ENCODE measurements around the gene NCK1. TPM values are rescaled to one million over a fixed set of nuclear protein-coding genes. Genes with fewer than 3 reads are reported as not detected.

The NCK1 gene
- total and polyA plus RNA-seq, 2 of the 13 experiments (the other 11 are each of a cell fraction or from before 2014, with no cell fraction given), result 14.7 to 30.4 TPM

GRCh38 chr3:136861890-136862616 is at the start of gene NCK1 (continued):
- TF ChIP-seq E2F1 (CRISPR knock-in tag; IDR thresholded peaks at IDR 0.05) (peak; percentile 68; the same call in 1 of the 2 replicates), ZNF552 (CRISPR knock-in tag; IDR thresholded peaks at IDR 0.05; ENCODE audit: borderline replicate concordance) (peak; percentile 24; the same call in 1 of the 2 replicates), RFX1 (IDR thresholded peaks at IDR 0.05) (no peak), ATF1 (CRISPR knock-in tag; IDR thresholded peaks at IDR 0.05) (peak; percentile 57), GLI4 (CRISPR knock-in tag; IDR thresholded peaks at IDR 0.05; ENCODE audit: borderline replicate concordance) (peak; percentile 63; the same call in 1 of the 2 replicates), BCL6 (CRISPR knock-in tag; IDR thresholded peaks at IDR 0.05) (peak; percentile 66), ZMYM2 (CRISPR knock-in tag; IDR thresholded peaks at IDR 0.05) (peak; percentile 83), ZBTB1 (CRISPR knock-in tag; IDR thresholded peaks at IDR 0.05; ENCODE audit: borderline replicate concordance) (no peak), NFATC3 (CRISPR knock-in tag; IDR thresholded peaks at IDR 0.05) (0 out of 2 replicates have a peak, but pooled peaks have one; percentile 17), SPEN (CRISPR knock-in tag; IDR thresholded peaks at IDR 0.05; ENCODE audit: low read depth) (peak; percentile 95), ZSCAN31 (CRISPR knock-in tag; IDR thresholded peaks at IDR 0.05; ENCODE audit: low read depth) (peak; percentile 53; the same call in 1 of the 2 replicates), MNT (IDR thresholded peaks at IDR 0.05) (0 out of 2 replicates have a peak, but pooled peaks have one; percentile 16)
- TF ChIP-seq, protein P1, sequence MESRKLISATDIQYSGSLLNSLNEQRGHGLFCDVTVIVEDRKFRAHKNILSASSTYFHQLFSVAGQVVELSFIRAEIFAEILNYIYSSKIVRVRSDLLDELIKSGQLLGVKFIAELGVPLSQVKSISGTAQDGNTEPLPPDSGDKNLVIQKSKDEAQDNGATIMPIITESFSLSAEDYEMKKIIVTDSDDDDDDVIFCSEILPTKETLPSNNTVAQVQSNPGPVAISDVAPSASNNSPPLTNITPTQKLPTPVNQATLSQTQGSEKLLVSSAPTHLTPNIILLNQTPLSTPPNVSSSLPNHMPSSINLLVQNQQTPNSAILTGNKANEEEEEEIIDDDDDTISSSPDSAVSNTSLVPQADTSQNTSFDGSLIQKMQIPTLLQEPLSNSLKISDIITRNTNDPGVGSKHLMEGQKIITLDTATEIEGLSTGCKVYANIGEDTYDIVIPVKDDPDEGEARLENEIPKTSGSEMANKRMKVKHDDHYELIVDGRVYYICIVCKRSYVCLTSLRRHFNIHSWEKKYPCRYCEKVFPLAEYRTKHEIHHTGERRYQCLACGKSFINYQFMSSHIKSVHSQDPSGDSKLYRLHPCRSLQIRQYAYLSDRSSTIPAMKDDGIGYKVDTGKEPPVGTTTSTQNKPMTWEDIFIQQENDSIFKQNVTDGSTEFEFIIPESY (CRISPR knock-in tag; IDR thresholded peaks at IDR 0.05), result peak; percentile 45
- TF ChIP-seq, protein P2, sequence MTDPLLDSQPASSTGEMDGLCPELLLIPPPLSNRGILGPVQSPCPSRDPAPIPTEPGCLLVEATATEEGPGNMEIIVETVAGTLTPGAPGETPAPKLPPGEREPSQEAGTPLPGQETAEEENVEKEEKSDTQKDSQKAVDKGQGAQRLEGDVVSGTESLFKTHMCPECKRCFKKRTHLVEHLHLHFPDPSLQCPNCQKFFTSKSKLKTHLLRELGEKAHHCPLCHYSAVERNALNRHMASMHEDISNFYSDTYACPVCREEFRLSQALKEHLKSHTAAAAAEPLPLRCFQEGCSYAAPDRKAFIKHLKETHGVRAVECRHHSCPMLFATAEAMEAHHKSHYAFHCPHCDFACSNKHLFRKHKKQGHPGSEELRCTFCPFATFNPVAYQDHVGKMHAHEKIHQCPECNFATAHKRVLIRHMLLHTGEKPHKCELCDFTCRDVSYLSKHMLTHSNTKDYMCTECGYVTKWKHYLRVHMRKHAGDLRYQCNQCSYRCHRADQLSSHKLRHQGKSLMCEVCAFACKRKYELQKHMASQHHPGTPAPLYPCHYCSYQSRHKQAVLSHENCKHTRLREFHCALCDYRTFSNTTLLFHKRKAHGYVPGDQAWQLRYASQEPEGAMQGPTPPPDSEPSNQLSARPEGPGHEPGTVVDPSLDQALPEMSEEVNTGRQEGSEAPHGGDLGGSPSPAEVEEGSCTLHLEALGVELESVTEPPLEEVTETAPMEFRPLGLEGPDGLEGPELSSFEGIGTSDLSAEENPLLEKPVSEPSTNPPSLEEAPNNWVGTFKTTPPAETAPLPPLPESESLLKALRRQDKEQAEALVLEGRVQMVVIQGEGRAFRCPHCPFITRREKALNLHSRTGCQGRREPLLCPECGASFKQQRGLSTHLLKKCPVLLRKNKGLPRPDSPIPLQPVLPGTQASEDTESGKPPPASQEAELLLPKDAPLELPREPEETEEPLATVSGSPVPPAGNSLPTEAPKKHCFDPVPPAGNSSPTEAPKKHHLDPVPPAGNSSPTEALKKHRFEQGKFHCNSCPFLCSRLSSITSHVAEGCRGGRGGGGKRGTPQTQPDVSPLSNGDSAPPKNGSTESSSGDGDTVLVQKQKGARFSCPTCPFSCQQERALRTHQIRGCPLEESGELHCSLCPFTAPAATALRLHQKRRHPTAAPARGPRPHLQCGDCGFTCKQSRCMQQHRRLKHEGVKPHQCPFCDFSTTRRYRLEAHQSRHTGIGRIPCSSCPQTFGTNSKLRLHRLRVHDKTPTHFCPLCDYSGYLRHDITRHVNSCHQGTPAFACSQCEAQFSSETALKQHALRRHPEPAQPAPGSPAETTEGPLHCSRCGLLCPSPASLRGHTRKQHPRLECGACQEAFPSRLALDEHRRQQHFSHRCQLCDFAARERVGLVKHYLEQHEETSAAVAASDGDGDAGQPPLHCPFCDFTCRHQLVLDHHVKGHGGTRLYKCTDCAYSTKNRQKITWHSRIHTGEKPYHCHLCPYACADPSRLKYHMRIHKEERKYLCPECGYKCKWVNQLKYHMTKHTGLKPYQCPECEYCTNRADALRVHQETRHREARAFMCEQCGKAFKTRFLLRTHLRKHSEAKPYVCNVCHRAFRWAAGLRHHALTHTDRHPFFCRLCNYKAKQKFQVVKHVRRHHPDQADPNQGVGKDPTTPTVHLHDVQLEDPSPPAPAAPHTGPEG (CRISPR knock-in tag; IDR thresholded peaks at IDR 0.05), result peak; percentile 77
- TF ChIP-seq, protein P3, sequence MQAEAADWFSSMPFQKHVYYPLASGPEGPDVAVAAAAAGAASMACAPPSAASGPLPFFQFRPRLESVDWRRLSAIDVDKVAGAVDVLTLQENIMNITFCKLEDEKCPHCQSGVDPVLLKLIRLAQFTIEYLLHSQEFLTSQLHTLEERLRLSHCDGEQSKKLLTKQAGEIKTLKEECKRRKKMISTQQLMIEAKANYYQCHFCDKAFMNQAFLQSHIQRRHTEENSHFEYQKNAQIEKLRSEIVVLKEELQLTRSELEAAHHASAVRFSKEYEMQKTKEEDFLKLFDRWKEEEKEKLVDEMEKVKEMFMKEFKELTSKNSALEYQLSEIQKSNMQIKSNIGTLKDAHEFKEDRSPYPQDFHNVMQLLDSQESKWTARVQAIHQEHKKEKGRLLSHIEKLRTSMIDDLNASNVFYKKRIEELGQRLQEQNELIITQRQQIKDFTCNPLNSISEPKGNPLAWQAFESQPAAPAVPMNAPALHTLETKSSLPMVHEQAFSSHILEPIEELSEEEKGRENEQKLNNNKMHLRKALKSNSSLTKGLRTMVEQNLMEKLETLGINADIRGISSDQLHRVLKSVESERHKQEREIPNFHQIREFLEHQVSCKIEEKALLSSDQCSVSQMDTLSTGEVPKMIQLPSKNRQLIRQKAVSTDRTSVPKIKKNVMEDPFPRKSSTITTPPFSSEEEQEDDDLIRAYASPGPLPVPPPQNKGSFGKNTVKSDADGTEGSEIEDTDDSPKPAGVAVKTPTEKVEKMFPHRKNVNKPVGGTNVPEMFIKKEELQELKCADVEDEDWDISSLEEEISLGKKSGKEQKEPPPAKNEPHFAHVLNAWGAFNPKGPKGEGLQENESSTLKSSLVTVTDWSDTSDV (CRISPR knock-in tag; IDR thresholded peaks at IDR 0.05), result peak; percentile 80
